Skeletal muscle tissue (tissue), 4 donors: ENCODE data around the gene LMF1. TPM values are rescaled to one million over a fixed set of nuclear protein-coding genes. Genes with fewer than 3 reads are reported as not detected.

Source experiments
- H3K27ac ChIP-seq: one replicate; pipeline ENCODE4 v1.7.0; 2013; ENCODE audit warnings: mild to moderate bottlenecking, low read depth, low read length, inconsistent platforms
- H3K27me3 ChIP-seq, 3 donors: one replicate each; pipeline ENCODE4 v1.7.0; 2013; ENCODE audit warnings: low read length in 3 of 3; ENCODE audit not compliant: control insufficient read depth in 3 of 3, insufficient read depth in 3 of 3
- H3K36me3 ChIP-seq, 3 donors: one replicate each; pipeline ENCODE4 v1.7.0; 2013; ENCODE audit warnings: low read length in 3 of 3; ENCODE audit not compliant: control insufficient read depth in 3 of 3, insufficient read depth in 3 of 3
- H3K4me1 ChIP-seq, 3 donors: one replicate each; pipeline ENCODE4 v1.7.0; 2013; ENCODE audit warnings: low read length in 3 of 3, mild to moderate bottlenecking in 3 of 3; ENCODE audit not compliant: control insufficient read depth in 3 of 3, insufficient read depth in 3 of 3
- H3K4me3 ChIP-seq, 3 donors: one replicate each; pipeline ENCODE4 v1.7.0; 2013; ENCODE audit warnings: low read length in 3 of 3
- H3K9ac ChIP-seq, 3 donors: one replicate each; pipeline ENCODE4 v1.7.0; 2013; ENCODE audit warnings: low read length in 3 of 3, mild to moderate bottlenecking in 3 of 3, moderate library complexity in 2 of 3, low read depth in 1 of 3
- H3K9me3 ChIP-seq, 3 donors: one replicate each; pipeline ENCODE4 v1.7.0; 2013; ENCODE audit warnings: low read length in 3 of 3; ENCODE audit not compliant: control insufficient read depth in 3 of 3
- total RNA-seq: library from RNA; depleted of rRNA; stranded (reverse); fragments of >200 nt; gene quantifications from one replicate; pipeline ENCODE4 v1.2.3, GENCODE V29; 2014
- donor health status: Osteomylitis.

The LMF1 gene
- total RNA-seq, result 6.8 TPM

GRCh38 chr16:970766-971581 lies at the start of gene LMF1:
Gene LMF1 (minus strand): TSS chr16:970984. CDS start chr16:970980, 4 bp downstream.
- Histone ChIP-seq H3K4me1 (peaks cover 11 to 42% (median 33%) of the 10 kb centered on the region in 3 donors), H3K9me3 (no peaks in the 10 kb centered on the region), H3K36me3 (peaks cover 3 to 12% (median 9%) of the 10 kb centered on the region in 3 donors), H3K27me3 (peaks cover 0 to 16% (median 4%) of the 10 kb centered on the region in 3 donors), H3K27ac (peak within 1 kb of the TSS; percentile 76), H3K9ac (peak within 1 kb of the TSS; percentile 80 to 91 (median 87)), H3K4me3 (peak within 1 kb of the TSS; percentile 78 to 89 (median 86))

GRCh38 chr16:1020091-1020399 lies 49.3 kb upstream of the LMF1 start:
- H3K4me1 ChIP-seq, result peaks cover 11 to 18% (median 16%) of the 10 kb centered on the region in 3 donors
- H3K4me3 ChIP-seq, result peak overlapping the region; percentile 49 to 64 (median 56)

GRCh38 chr16:1019231-1020090 lies 48.7 kb upstream of the LMF1 start:
- H3K9me3 ChIP-seq, result no peaks in the 10 kb centered on the region
- H3K4me3 ChIP-seq, result peak overlapping the region; percentile 49 to 64 (median 56)
- no peak overlapping the region for H3K27ac ChIP-seq
- peaks cover 11 to 18% (median 16%) of the 10 kb centered on the region in 3 donors for H3K4me1 ChIP-seq
- peak overlapping the region in 2 of 3 donors; percentile 59 to 72 for H3K9ac ChIP-seq
- H3K36me3 ChIP-seq, result no peaks in the 10 kb centered on the region
- peaks cover 32 to 48% (median 47%) of the 10 kb centered on the region in 3 donors for H3K27me3 ChIP-seq

More at GRCh38 chr16:1020091-1020399, 49.3 kb upstream of the LMF1 start:
- no peak overlapping the region for H3K27ac ChIP-seq
- H3K27me3 ChIP-seq, result peaks cover 34 to 50% (median 49%) of the 10 kb centered on the region in 3 donors
- no peaks in the 10 kb centered on the region for H3K9me3 ChIP-seq
- H3K36me3 ChIP-seq, result no peaks in the 10 kb centered on the region
- H3K9ac ChIP-seq, result peak overlapping the region in 1 of 3 donors; percentile 72

GRCh38 chr16:1018447-1019198 lies 47.8 kb upstream of the LMF1 start:
- Histone ChIP-seq H3K4me1 (peaks cover 11 to 18% (median 16%) of the 10 kb centered on the region in 3 donors), H3K9ac (peak overlapping the region in 2 of 3 donors; percentile 59 to 72), H3K9me3 (no peaks in the 10 kb centered on the region), H3K27me3 (peaks cover 24 to 39% (median 38%) of the 10 kb centered on the region in 3 donors), H3K36me3 (no peaks in the 10 kb centered on the region), H3K27ac (no peak overlapping the region), H3K4me3 (peak overlapping the region in 1 of 3 donors; percentile 49)

- no peak overlapping the region for H3K9ac ChIP-seq
- H3K9me3 ChIP-seq, result no peaks in the 10 kb centered on the region
- H3K4me3 ChIP-seq, result no peak overlapping the region
- H3K27ac ChIP-seq, result no peak overlapping the region
- H3K27me3 ChIP-seq, result peaks cover 21 to 30% (median 30%) of the 10 kb centered on the region in 3 donors
- H3K4me1 ChIP-seq, result peaks cover 8 to 14% (median 12%) of the 10 kb centered on the region in 3 donors
- H3K36me3 ChIP-seq, result no peaks in the 10 kb centered on the region
Observed at GRCh38 chr16:1014771-1015495, 44.1 kb upstream of the LMF1 start.

GRCh38 chr16:1014221-1014620 lies 43.4 kb upstream of the LMF1 start:
- no peak overlapping the region for H3K4me3 ChIP-seq
- no peaks in the 10 kb centered on the region for H3K9me3 ChIP-seq
- H3K27me3 ChIP-seq, result peaks cover 19 to 34% (median 30%) of the 10 kb centered on the region in 3 donors
- peaks cover 4 to 7% (median 5%) of the 10 kb centered on the region in 3 donors for H3K4me1 ChIP-seq
- H3K27ac ChIP-seq, result no peak overlapping the region
- H3K9ac ChIP-seq, result no peak overlapping the region
- H3K36me3 ChIP-seq, result no peaks in the 10 kb centered on the region

- no peaks in the 10 kb centered on the region for H3K9me3 ChIP-seq
- H3K9ac ChIP-seq, result no peak overlapping the region
- H3K4me3 ChIP-seq, result no peak overlapping the region
- peaks cover 0 to 1% (median 0%) of the 10 kb centered on the region in 3 donors for H3K4me1 ChIP-seq
- H3K27me3 ChIP-seq, result peaks cover 19 to 35% (median 31%) of the 10 kb centered on the region in 3 donors
- no peaks in the 10 kb centered on the region for H3K36me3 ChIP-seq
- H3K27ac ChIP-seq, result no peak overlapping the region
Observed at GRCh38 chr16:1013593-1013900, 42.8 kb upstream of the LMF1 start.

- Histone ChIP-seq H3K36me3 (no peaks in the 10 kb centered on the region), H3K9ac (no peak overlapping the region), H3K27ac (no peak overlapping the region), H3K4me1 (no peaks in the 10 kb centered on the region), H3K4me3 (no peak overlapping the region), H3K9me3 (no peaks in the 10 kb centered on the region), H3K27me3 (peaks cover 24 to 41% (median 34%) of the 10 kb centered on the region in 3 donors)
Observed at GRCh38 chr16:1012722-1013592, 42.2 kb upstream of the LMF1 start.
